Hepatocyte (in vitro differentiated cells): Measurements from ENCODE around the gene TIFAB. TPM values are rescaled to one million over a fixed set of nuclear protein-coding genes. Genes with fewer than 3 reads are reported as not detected.

Source experiments
- DNase-seq: peaks from one replicate; pipeline ENCODE4 v3.0.0-alpha.2; 2016; ENCODE audit warnings: low spot score
- H2AFZ ChIP-seq: fragments of 200-600 bp; sonication (generic); 2 replicates; pipeline ENCODE4 v1.6.0; 2016; ENCODE audit warnings: antibody characterized with exemption, mild to moderate bottlenecking
- H3K27ac ChIP-seq: fragments of 200-600 bp; sonication (generic); 2 replicates; pipeline ENCODE4 v1.5.1; 2016; ENCODE audit warnings: mild to moderate bottlenecking
- H3K27me3 ChIP-seq: fragments of 200-600 bp; sonication (generic); 2 replicates; pipeline ENCODE4 v1.6.1; 2016
- H3K36me3 ChIP-seq: fragments of 200-600 bp; sonication (generic); replicated peaks from 2 replicates; pipeline ENCODE4 v1.5.1; 2016; ENCODE audit warnings: low read depth; ENCODE audit not compliant: insufficient read depth
- H3K4me1 ChIP-seq: fragments of 200-600 bp; sonication (generic); 2 replicates; pipeline ENCODE4 v1.5.1; 2016; ENCODE audit warnings: mild to moderate bottlenecking, moderate library complexity; ENCODE audit not compliant: insufficient read depth
- H3K4me2 ChIP-seq: fragments of 200-600 bp; sonication (generic); 2 replicates; pipeline ENCODE4 v1.6.0; 2016
- H3K4me3 ChIP-seq: fragments of 200-600 bp; sonication (generic); 2 replicates; pipeline ENCODE4 v1.5.1; 2016; ENCODE audit warnings: mild to moderate bottlenecking
- H3K79me2 ChIP-seq: fragments of 200-600 bp; sonication (generic); 2 replicates; pipeline ENCODE4 v1.6.0; 2017; ENCODE audit warnings: mild to moderate bottlenecking
- H3K9me2 ChIP-seq: fragments of 200-600 bp; sonication (generic); replicated peaks from 2 replicates; pipeline ENCODE4 v1.6.0; 2017; ENCODE audit warnings: mild to moderate bottlenecking; ENCODE audit not compliant: insufficient read depth
- H3K9me3 ChIP-seq: fragments of 200-600 bp; sonication (generic); 2 replicates; pipeline ENCODE4 v1.5.1; 2016; ENCODE audit warnings: low read depth, mild to moderate bottlenecking
- H4K20me1 ChIP-seq: fragments of 200-600 bp; sonication (generic); 2 replicates; pipeline ENCODE4 v1.6.0; 2016; ENCODE audit warnings: mild to moderate bottlenecking; ENCODE audit not compliant: insufficient read depth, poor library complexity, severe bottlenecking
- CTCF ChIP-seq: fragments of 200-600 bp; sonication (generic); IDR thresholded peaks from 2 replicates; pipeline ENCODE4 v1.5.1; 2016; ENCODE audit warnings: antibody characterized with exemption, mild to moderate bottlenecking; ENCODE audit not compliant: poor library complexity
- EZH2 ChIP-seq: fragments of 200-600 bp; sonication (generic); IDR thresholded peaks from 2 replicates; pipeline ENCODE4 v1.6.1; 2016; ENCODE audit warnings: antibody characterized with exemption, mild to moderate bottlenecking, borderline replicate concordance
- EZH2phosphoT487 ChIP-seq: fragments of 200-600 bp; sonication (generic); IDR thresholded peaks from one replicate; pipeline ENCODE4 v1.6.1; 2018; ENCODE audit warnings: antibody characterized with exemption, mild to moderate bottlenecking, low read depth, moderate library complexity; ENCODE audit not compliant: unreplicated experiment, severe bottlenecking
- whole genome bisulfite sequencing: methylation state at CpG from one replicate; pipeline ENCODE4 v1.1.6; 2016; ENCODE audit warnings: low lambda C conversion rate; ENCODE audit errors: missing lambda C conversion rate; 5-methylcytosine and 5-hydroxymethylcytosine counted together
- polyA plus RNA-seq: library from polyadenylated mRNA; unstranded; fragments of >200 nt; fragmentation: Nextera tagmentation; extraction: Ambion mirVana; gene quantifications from 2 replicates; pipeline ENCODE4 v1.2.1, GENCODE V29; 2016
- total RNA-seq: library from RNA; depleted of rRNA; stranded (reverse); fragments of >200 nt; gene quantifications from 2 replicates; pipeline ENCODE4 v1.2.3, GENCODE V29; 2014

The TIFAB gene
- total and polyA plus RNA-seq, 2 experiments from 2014 or later, result not detected

GRCh38 chr5:135456238-135457099 lies 4.3 kb upstream of the TIFAB start:
- Histone ChIP-seq H3K27me3 (peaks cover 3% of the 10 kb centered on the region), H3K36me3 (no peaks in the 10 kb centered on the region), H2AFZ (no peak overlapping the region), H3K27ac (no peak overlapping the region), H3K4me2 (no peak overlapping the region), H3K4me1 (no peaks in the 10 kb centered on the region), H3K79me2 (no peaks in the 10 kb centered on the region), H3K9me2 (no peaks in the 10 kb centered on the region), H3K9me3 (no peaks in the 10 kb centered on the region), H4K20me1 (no peaks in the 10 kb centered on the region), H3K4me3 (no peak overlapping the region)
- peak; percentile 40 for DNase-seq
- WGBS, result 84% methylated on average over 12 of the region's 12 CpGs
- TF ChIP-seq CTCF, result no peak
- TF ChIP-seq EZH2phosphoT487, result no peak
- TF ChIP-seq EZH2, result no peak

DNA sequence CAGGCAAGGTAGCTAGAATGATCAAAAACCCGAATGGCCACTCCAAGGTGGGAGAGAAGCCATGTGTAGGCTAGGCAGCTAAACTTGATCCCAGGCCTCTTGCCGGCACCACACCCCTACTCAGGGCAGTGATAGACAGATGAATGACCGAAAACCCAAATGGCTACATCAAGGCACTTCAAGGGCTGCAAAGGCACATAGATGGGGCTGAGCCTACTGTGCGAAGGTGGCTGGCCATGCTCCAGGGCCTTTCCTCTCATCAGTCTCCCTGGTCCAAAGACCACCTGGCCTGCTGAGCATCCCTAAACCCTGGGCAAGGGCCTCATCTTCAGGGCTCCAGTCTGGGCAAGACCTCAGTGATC lies 3.7 kb upstream of the TIFAB start:
- H3K27ac ChIP-seq, result no peak overlapping the region
- no peak overlapping the region for H3K4me2 ChIP-seq
- H3K4me1 ChIP-seq, result no peaks in the 10 kb centered on the region
- no peak overlapping the region for H2AFZ ChIP-seq
- DNase-seq, result no peak
- no peaks in the 10 kb centered on the region for H3K36me3 ChIP-seq
- H3K9me2 ChIP-seq, result no peaks in the 10 kb centered on the region
- no peaks in the 10 kb centered on the region for H3K9me3 ChIP-seq
- no peaks in the 10 kb centered on the region for H3K79me2 ChIP-seq
- peaks cover 3% of the 10 kb centered on the region for H3K27me3 ChIP-seq
- TF ChIP-seq EZH2phosphoT487 (no peak), CTCF (no peak), EZH2 (no peak)
- H3K4me3 ChIP-seq, result no peak overlapping the region
- no peaks in the 10 kb centered on the region for H4K20me1 ChIP-seq
- WGBS, result 93% methylated on average over 4 of the region's 4 CpGs

GRCh38 chr5:135454946-135455345 lies 2.8 kb upstream of the TIFAB start:
- WGBS, result 100% methylated on average over 3 of the region's 3 CpGs
- Histone ChIP-seq H4K20me1 (no peaks in the 10 kb centered on the region), H3K27me3 (no peaks in the 10 kb centered on the region), H3K27ac (no peak overlapping the region), H3K36me3 (no peaks in the 10 kb centered on the region), H3K4me3 (no peak overlapping the region), H3K4me1 (no peaks in the 10 kb centered on the region), H3K79me2 (no peaks in the 10 kb centered on the region), H3K9me2 (no peaks in the 10 kb centered on the region), H2AFZ (no peak overlapping the region), H3K4me2 (no peak overlapping the region), H3K9me3 (no peaks in the 10 kb centered on the region)
- TF ChIP-seq EZH2phosphoT487, result no peak
- no peak for TF ChIP-seq EZH2
- no peak for TF ChIP-seq CTCF
- no peak for DNase-seq
